Activated CD8-positive, alpha-beta memory T cell treated with anti-CD3 and anti-CD28 coated beads for 48 hours (primary cell): ENCODE data around the gene CXCR2.
A peak's percentile ranks its signal among the peaks of the same experiment; 100 is the strongest.

Experiments
- DNase-seq, 3 experiments: peaks; one replicate each; pipeline ENCODE4 v3.0.0-alpha.2; 2020; ENCODE audit warnings: low read depth in 2 of 3, low spot score in 2 of 3

Gene CXCR2

DNA sequence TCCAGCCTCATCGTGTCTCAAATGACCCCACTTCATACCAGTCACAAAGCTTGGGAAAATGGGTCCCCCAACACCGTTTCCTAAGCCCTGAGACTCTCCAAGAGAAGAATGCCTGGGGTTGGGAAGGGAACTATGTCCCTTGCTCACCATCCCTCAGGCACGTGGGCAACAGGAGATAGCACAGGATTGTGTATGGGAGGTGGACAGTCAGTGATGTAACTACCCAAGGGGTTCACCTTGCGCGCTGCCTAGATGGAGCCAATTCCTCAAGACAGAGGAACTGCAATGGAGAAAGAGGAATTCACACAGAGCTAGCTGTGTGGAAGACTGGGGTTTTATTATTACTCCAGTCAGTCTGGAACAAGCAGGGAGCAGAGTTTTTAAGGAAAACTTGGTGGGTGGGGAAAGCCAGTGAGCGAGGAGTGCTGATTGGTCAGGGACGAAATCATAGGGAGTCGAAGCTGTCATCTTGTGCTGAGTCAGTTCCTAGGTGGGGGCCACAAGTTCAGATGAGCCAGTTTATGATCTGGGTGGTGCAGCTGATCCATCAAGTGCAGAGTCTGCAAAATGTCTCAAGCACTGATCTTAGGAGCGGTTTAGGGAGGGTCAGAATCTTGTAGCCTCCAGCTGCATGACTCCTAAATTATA is 54.8 kb downstream of the CXCR2 start:
- no peak for DNase-seq

DNA sequence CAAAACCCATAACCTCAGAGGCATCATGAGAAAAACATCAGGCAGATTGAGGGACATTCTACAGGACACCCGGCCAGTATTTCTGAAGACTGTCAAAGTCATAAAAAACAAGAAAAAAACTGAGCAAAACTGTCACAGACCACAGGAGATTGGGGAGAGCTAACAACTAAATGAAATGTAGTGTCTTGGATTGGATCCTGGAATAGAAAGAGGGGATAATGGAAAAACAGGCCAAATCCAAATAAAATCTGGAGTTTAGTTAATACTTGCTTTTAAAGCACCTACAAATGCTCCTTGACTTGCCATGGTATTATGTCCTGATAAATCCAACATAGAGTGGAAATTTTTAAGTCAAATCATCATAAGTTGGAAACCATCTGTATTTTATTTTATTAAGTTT is 58.5 kb downstream of the CXCR2 start:
- no peak for DNase-seq

DNA sequence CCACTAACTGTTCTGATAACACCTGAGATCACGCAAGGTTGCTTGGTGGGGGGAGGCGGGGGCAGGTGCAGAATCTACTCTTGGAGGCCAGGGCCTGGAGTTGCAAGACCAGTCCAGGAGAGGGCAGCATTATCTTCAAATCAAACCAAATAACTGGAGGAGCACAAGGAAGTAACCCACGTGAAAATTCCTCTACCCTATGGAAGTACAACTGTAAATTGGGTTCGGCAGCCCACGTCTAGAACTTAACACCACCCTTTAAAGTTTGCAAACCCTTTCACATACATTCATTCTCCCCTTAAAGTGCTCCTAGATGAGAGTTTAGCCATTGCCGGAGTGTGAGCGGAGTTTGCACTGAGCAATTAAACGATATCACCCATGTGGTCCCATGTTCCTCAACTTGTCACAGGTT is 60.5 kb downstream of the CXCR2 start:
- DNase-seq: peak; percentile 14 to 29 (median 20)
